Measurements from ENCODE around the gene MICAL2. TPM values are rescaled to one million over a fixed set of nuclear protein-coding genes. Genes with fewer than 3 reads are reported as not detected.
A peak's percentile ranks its signal among the peaks of the same experiment; 100 is the strongest.

Gene MICAL2, protein sequence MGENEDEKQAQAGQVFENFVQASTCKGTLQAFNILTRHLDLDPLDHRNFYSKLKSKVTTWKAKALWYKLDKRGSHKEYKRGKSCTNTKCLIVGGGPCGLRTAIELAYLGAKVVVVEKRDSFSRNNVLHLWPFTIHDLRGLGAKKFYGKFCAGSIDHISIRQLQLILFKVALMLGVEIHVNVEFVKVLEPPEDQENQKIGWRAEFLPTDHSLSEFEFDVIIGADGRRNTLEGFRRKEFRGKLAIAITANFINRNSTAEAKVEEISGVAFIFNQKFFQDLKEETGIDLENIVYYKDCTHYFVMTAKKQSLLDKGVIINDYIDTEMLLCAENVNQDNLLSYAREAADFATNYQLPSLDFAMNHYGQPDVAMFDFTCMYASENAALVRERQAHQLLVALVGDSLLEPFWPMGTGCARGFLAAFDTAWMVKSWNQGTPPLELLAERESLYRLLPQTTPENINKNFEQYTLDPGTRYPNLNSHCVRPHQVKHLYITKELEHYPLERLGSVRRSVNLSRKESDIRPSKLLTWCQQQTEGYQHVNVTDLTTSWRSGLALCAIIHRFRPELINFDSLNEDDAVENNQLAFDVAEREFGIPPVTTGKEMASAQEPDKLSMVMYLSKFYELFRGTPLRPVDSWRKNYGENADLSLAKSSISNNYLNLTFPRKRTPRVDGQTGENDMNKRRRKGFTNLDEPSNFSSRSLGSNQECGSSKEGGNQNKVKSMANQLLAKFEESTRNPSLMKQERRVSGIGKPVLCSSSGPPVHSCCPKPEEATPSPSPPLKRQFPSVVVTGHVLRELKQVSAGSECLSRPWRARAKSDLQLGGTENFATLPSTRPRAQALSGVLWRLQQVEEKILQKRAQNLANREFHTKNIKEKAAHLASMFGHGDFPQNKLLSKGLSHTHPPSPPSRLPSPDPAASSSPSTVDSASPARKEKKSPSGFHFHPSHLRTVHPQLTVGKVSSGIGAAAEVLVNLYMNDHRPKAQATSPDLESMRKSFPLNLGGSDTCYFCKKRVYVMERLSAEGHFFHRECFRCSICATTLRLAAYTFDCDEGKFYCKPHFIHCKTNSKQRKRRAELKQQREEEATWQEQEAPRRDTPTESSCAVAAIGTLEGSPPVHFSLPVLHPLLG
- polyA plus RNA-seq (ENCODE audit: insufficient read length in 3 of 3): 1 to 10 TPM; 5.7 to 7.5 (median 6.0) TPM
- long read RNA-seq, donor 1: 0 reads
- long read RNA-seq, donor 2: 0 reads
- long read RNA-seq, donor 3: 0 reads
- long read RNA-seq, donor 4: 0 reads
- long read RNA-seq, donor 5: 0 reads
- long read RNA-seq, donor 6: 0 reads
- long read RNA-seq, donor 7: 0 reads
- long read RNA-seq, donor 8: 0 reads
- long read RNA-seq, donor 9: 0 reads
- long read RNA-seq, donor 10: 0 reads
- long read RNA-seq, donor 11: 0 reads
- long read RNA-seq, donor 12: 0 reads
- long read RNA-seq, donor 13: 0 reads
- long read RNA-seq, donor 14: 0 reads
- long read RNA-seq, donor 15: 0 reads
- long read RNA-seq, donor 16: 0 reads

- DNase-seq: peak; percentile 83
These were observed at the start of gene MICAL2 for GRCh38 chr11:12110201-12110713. Gene MICAL2 (plus strand): TSS chr11:12110590. CDS start chr11:12162156, 51,566 bp downstream.

- no peak for DNase-seq
These were observed 48.4 kb upstream of the MICAL2 start for GRCh38 chr11:12061851-12062560.

GRCh38 chr11:12063251-12063650 is 47.1 kb upstream of the MICAL2 start:
- no peak for DNase-seq

DNA sequence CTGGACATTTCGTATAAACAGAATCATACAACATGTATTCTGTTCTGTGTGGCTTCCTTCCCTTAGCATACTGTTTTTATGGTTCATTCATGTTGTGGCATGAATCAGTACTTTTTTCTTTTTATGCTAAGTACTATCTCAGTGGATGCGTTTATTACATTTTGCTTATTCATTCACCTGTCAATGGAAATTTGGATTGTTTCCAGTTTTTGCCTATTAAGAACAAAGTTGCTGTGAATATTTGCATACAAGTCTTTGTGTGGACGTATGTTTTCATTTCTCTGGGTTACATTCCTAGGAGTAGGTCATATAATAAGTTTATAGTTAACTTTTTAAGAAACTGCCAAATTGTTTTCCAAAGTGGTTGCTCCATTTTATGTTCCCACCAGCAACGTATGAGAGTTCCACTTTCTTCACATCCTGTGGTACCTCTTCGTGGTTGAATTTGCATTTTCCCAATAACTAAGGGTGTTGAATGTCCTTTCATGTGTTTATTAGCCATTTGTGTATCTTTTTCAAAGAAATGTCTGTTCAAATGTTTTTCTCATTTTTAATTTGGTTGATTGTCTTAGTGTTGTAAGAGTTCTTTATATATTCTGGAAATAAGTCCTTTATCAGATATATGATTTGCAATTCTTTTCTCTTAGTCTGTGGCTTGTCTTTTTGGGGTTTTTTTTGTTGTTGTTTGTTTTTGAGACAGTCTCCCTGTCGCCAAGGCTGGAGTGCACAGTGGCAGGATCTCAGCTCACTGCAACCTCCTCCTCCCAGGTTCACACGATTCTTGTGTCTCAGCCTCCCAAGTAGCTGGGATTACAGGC is 46.0 kb upstream of the MICAL2 start:
- DNase-seq: no peak

- no peak for DNase-seq
These were observed 45.5 kb upstream of the MICAL2 start for GRCh38 chr11:12064954-12065280.

- DNase-seq: no peak
These were observed 44.2 kb upstream of the MICAL2 start for GRCh38 chr11:12066056-12066798.

DNA sequence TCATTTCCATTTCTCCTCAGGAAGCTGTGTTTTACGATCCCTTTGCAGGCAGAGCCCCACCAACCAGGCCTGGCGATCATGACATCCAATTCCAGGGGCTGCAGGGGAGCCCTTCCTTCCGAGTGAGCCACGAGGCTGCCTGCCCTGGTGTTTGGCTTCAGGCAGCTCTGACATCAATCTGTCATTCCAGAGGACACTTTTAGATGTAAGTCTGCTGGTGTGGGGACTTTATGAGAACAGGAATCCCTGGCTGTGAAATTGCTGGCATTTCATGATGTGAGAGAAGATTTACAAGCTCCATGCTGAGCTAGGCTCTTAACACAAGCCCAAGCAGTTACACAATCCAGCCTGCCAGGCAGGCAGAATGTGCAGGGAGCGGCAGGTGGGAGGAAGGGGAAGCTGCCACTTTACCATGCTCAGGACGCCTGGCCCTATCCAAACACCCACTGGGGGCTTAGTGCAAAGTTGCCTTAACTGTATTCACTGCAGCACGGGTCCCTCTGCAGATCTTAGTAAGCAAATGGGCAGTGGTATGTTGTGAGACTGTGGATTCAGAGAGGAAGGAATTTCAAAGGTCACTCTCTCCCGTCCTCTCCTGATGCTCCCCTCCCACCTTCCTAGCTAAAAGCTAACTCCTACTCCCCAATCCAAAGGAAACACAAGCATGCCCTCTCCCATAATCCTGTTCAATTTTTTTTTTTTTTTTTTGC is 43.4 kb upstream of the MICAL2 start:
- DNase-seq: peak; percentile 81

DNA sequence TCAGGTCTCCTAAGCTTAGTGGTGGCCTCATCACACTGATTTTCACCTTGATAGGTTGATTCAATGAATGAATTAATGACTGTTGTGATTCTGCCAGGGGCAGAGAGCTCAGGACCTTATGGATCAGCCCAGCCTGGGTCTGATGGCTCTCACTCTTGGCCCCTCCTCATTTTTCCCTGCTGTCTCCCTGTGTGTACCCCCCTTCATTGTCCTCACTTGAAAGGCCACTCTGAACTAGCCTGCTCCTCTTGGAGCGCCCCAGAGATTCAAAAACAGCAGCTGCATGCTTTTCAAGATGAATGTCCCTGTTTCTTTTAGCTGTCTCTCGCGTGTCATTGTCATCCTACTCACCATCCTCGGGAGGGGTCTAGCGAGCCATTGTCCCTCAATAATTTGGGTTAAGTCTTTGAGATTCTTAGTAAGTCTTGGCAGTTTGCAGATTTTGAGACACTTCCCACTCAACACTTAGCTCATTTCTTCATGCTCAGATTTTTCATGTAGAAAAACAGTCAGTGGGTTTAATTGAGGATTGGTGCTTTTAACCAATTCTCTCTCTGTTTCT is 42.5 kb upstream of the MICAL2 start:
- no peak for DNase-seq

- no peak for DNase-seq
These were observed 41.2 kb upstream of the MICAL2 start for GRCh38 chr11:12069066-12069676.

GRCh38 chr11:12070446-12071267 is 39.7 kb upstream of the MICAL2 start:
- no peak for DNase-seq

DNA sequence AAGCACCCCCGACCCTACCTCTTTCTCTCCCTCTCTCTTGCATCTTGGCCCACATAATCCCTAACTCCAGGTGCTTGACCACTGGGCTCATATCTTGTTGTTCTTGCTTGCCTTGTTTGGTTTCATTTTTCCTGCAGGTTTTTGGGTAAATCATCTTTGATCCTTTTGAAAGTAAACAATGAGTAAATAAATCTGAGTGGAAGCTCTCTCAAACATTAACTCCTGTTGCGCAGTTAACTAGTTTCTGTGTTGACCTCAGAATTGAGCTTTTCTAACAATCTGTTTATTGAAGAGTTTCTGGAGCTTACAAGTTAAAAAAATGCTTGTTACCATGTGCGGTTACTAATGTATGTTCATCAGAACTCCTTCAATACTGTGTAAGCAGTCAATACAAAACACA is 38.8 kb upstream of the MICAL2 start:
- no peak for DNase-seq

DNA sequence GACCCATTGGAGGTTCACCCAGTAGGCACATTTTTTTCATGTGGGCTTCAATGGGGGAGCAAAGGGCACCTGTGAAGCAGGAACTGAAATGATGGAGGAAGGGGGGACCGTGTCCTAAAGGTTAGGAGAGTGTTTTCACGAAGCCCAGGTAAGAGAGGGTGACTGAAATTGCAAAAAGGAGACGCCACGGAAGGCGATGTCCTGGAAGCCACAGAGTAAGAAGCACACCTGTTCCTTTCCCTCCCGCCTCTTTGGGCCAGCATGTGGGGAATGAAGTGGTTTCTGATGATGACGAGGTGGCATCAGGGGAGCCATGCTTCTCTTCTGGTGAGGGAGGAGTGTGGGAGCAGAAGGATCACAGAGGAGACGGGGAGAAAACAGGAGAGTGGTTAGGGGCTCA is 37.0 kb upstream of the MICAL2 start:
- no peak for DNase-seq

- no peak for DNase-seq
These were observed 36.5 kb upstream of the MICAL2 start for GRCh38 chr11:12073886-12074285.

GRCh38 chr11:12074529-12075195 is 35.7 kb upstream of the MICAL2 start:
- no peak for DNase-seq

DNA sequence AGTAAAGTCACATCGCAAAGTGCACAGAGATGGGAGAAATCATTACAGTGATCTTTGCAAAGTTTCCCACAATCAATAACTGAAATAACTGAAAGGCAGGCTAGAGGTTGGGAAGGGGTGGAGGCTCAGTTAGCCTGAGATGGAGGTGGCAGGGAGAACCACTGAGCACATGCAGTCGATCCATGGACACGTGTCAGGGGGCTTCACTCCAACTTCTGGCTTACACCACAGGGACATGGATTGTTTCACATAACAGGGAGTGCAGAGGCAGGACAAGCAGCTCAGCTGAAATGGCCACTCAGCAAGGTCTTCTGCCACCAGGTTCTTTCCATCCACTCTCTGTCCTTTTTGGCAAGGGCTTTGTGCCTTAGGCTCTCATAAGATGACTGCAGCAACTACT is 35.1 kb upstream of the MICAL2 start:
- DNase-seq: no peak
